Right lobe of liver (tissue), 4 donors: ENCODE data around the gene NTN4.

Experiments
- CTCF ChIP-seq, 4 donors: fragments of 200-600 bp in 3 of 4; fragments of 450-650 bp in 1 of 4; IDR thresholded peaks; one replicate each; pipeline versions ENCODE4 v1.5.1 to v1.8.0; 2016 to 2022; ENCODE audit warnings: antibody characterized with exemption in 4 of 4, mild to moderate bottlenecking in 2 of 4
- POLR2A ChIP-seq: fragments of 450-650 bp; IDR thresholded peaks from one replicate; pipeline ENCODE4 v1.6.1; 2017; ENCODE audit warnings: antibody characterized with exemption, mild to moderate bottlenecking
- donor health status: DM: no; HTN: no; CAD: no.
- donor health status: DM: no; HTN: no; CAD: no.
- donor health status: DM: no; HTN: yes; CAD: no.

GRCh38 chr12:95718772-95719171, 71.8 kb downstream of the NTN4 start:
- TF ChIP-seq CTCF (IDR thresholded peaks at IDR 0.05): no peak
- no peak for TF ChIP-seq POLR2A
